Measurements from ENCODE around the gene NUP205.

GRCh38 chr7:135658564-135658963 lies 100.8 kb downstream of the NUP205 start:
- TF ChIP-seq CTCF (IDR thresholded peaks at IDR 0.05) (no peak), ZNF671 (CRISPR knock-in tag; IDR thresholded peaks at IDR 0.05) (no peak), ZNF232 (CRISPR knock-in tag; IDR thresholded peaks at IDR 0.05) (no peak), NFE2L1 (CRISPR knock-in tag; IDR thresholded peaks at IDR 0.05) (no peak), ESRRA (CRISPR knock-in tag; IDR thresholded peaks at IDR 0.05; ENCODE audit: borderline replicate concordance) (no peak), NR2C2 (CRISPR knock-in tag; IDR thresholded peaks at IDR 0.05) (no peak)

Measured in WTC11 (cell line).